Cardiac muscle cell (in vitro differentiated cells and primary cell): ENCODE results near the gene LCE6A. TPM values are rescaled to one million over a fixed set of nuclear protein-coding genes. Genes with fewer than 3 reads are reported as not detected.

Experiments
- DNase-seq, 2 donors: peaks; one replicate each; pipeline versions ENCODE4 v3.0.0 to v3.0.0-alpha.2; 2010 to 2017; ENCODE audit warnings: low read depth in 1 of 2, low spot score in 1 of 2
- H3K27ac ChIP-seq: fragments of 200-600 bp; sonication (generic); 2 replicates; pipeline ENCODE4 v1.5.1; 2016
- H3K27me3 ChIP-seq: fragments of 200-600 bp; sonication (generic); 2 replicates; pipeline ENCODE4 v1.6.0; 2016; ENCODE audit warnings: control low read depth
- H3K36me3 ChIP-seq: fragments of 200-600 bp; sonication (generic); 2 replicates; pipeline ENCODE4 v1.5.1; 2016; ENCODE audit warnings: control low read depth
- H3K4me1 ChIP-seq: fragments of 200-600 bp; sonication (generic); 2 replicates; pipeline ENCODE4 v1.8.1; 2017; ENCODE audit warnings: low read depth, mild to moderate bottlenecking, mixed run types
- H3K4me3 ChIP-seq: fragments of 200-600 bp; sonication (generic); 2 replicates; pipeline ENCODE4 v1.5.1; 2016; ENCODE audit warnings: mild to moderate bottlenecking
- H3K9me3 ChIP-seq: fragments of 200-600 bp; sonication (generic); 2 replicates; pipeline ENCODE4 v1.5.1; 2017; ENCODE audit warnings: low read depth, mild to moderate bottlenecking, control low read depth
- polyA plus RNA-seq: library from polyadenylated mRNA; unstranded; fragments of >200 nt; fragmentation: Nextera tagmentation; extraction: Ambion mirVana; gene quantifications from 2 replicates; pipeline ENCODE4 v1.2.1, GENCODE V29; 2016
- total RNA-seq: library from RNA; depleted of rRNA; stranded (reverse); fragments of >200 nt; gene quantifications from 2 replicates; pipeline ENCODE4 v1.2.3, GENCODE V29; 2016
- TF ChIP-seq, protein P1 (sequence below): IDR thresholded peaks from 2 replicates; pipeline ENCODE4 v1.5.1; 2012; ENCODE audit warnings: low read depth, mild to moderate bottlenecking, low read length

LCE6A gene
- total and polyA plus RNA-seq, 2 experiments from 2014 or later = not detected

DNA sequence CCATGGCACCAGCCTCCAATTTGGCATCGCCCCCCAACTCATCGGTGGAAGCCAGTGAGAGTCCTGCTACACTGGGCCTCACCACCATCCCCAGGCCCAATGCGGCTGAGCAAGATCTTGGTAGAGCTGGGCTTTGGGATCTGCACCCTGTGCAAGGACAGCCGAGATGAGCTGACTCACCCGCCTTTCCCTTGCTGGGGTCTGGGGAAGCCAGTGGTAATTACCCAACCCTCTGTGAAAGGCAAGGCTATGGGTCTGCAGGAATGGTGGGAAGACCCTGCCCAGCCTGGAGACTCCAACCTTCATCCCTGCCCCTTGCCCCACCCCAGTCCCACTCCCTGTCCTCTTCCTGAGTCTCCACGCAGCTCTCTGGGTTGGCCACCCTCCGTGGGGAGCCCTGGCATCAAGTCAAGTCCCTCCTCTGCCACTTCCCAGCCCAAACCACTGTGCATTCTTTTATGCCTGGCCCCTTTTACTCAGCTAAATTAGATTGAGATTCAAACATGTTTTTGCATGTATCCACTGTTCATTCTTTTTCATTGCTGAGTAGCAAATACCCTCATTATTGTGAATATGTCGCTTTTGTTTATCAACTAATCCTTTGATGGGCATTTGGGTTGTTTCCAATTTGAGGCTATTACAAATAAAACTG lies 44.2 kb downstream of the LCE6A start:
- no peaks in the 10 kb centered on the region for H3K9me3 ChIP-seq
- no peak overlapping the region for H3K27ac ChIP-seq
- no peaks in the 10 kb centered on the region for H3K4me1 ChIP-seq
- H3K27me3 ChIP-seq = no peaks in the 10 kb centered on the region
- TF ChIP-seq, protein P1, sequence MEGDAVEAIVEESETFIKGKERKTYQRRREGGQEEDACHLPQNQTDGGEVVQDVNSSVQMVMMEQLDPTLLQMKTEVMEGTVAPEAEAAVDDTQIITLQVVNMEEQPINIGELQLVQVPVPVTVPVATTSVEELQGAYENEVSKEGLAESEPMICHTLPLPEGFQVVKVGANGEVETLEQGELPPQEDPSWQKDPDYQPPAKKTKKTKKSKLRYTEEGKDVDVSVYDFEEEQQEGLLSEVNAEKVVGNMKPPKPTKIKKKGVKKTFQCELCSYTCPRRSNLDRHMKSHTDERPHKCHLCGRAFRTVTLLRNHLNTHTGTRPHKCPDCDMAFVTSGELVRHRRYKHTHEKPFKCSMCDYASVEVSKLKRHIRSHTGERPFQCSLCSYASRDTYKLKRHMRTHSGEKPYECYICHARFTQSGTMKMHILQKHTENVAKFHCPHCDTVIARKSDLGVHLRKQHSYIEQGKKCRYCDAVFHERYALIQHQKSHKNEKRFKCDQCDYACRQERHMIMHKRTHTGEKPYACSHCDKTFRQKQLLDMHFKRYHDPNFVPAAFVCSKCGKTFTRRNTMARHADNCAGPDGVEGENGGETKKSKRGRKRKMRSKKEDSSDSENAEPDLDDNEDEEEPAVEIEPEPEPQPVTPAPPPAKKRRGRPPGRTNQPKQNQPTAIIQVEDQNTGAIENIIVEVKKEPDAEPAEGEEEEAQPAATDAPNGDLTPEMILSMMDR = no peak
- DNase-seq = no peak
- no peak overlapping the region for H3K4me3 ChIP-seq
- no peaks in the 10 kb centered on the region for H3K36me3 ChIP-seq

DNA sequence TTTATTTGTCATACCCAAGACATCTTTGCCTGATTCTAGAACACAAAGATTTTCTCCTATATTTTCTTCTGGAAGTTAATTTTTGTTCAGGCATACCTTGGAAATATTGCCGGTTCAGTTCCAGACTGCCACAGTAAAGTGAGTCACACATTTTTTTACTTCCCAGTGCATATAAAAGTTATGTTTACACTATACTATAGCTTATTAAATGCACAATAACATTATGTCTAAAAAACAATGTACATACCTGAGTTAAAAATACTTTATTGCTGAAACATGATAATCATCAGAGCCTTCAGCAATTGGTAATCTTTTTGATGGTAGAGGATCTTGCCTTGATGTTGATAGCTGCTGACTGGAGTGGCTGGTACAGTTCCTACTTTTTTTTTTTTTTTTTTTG lies 45.5 kb downstream of the LCE6A start:
- TF ChIP-seq, protein P1 = no peak

More for the DNA sequence above, 45.5 kb downstream of the LCE6A start:
- Histone ChIP-seq H3K4me1 (no peaks in the 10 kb centered on the region), H3K36me3 (no peaks in the 10 kb centered on the region), H3K27ac (no peak overlapping the region), H3K9me3 (no peaks in the 10 kb centered on the region), H3K4me3 (no peak overlapping the region), H3K27me3 (no peaks in the 10 kb centered on the region)
- DNase-seq = no peak

Other genes starting within 250 kb of the LCE6A start
- gene LCE3C, start 242.6 kb upstream of the LCE6A start, total RNA-seq = not detected in 2 replicates
- not detected in 2 replicates for gene LCE3C, start 242.6 kb upstream of the LCE6A start, polyA plus RNA-seq
- gene LCE3B, start 229.0 kb upstream of the LCE6A start, total RNA-seq = not detected in 2 replicates
- not detected in 2 replicates for gene LCE3B, start 229.0 kb upstream of the LCE6A start, polyA plus RNA-seq
- not detected in 2 replicates for gene LCE3A, start 219.8 kb upstream of the LCE6A start, total RNA-seq
- gene LCE3A, start 219.8 kb upstream of the LCE6A start, polyA plus RNA-seq = not detected in 2 replicates
- gene LCE2D, start 179.5 kb upstream of the LCE6A start, total RNA-seq = not detected in 2 replicates
- gene LCE2D, start 179.5 kb upstream of the LCE6A start, polyA plus RNA-seq = not detected in 2 replicates
- gene LCE2C, start 167.6 kb upstream of the LCE6A start, total RNA-seq = not detected in 2 replicates
- not detected in 2 replicates for gene LCE2C, start 167.6 kb upstream of the LCE6A start, polyA plus RNA-seq
- not detected in 2 replicates for gene LCE2B, start 156.7 kb upstream of the LCE6A start, total RNA-seq
- gene LCE2B, start 156.7 kb upstream of the LCE6A start, polyA plus RNA-seq = not detected in 2 replicates
- gene LCE2A, start 144.5 kb upstream of the LCE6A start, total RNA-seq = not detected in 2 replicates
- not detected in 2 replicates for gene LCE2A, start 144.5 kb upstream of the LCE6A start, polyA plus RNA-seq
- gene LCE4A, start 134.7 kb upstream of the LCE6A start, total RNA-seq = not detected in 2 replicates
- not detected in 2 replicates for gene LCE4A, start 134.7 kb upstream of the LCE6A start, polyA plus RNA-seq
- gene KPRP, start 84.8 kb upstream of the LCE6A start, total RNA-seq = not detected in 2 replicates
- gene KPRP, start 84.8 kb upstream of the LCE6A start, polyA plus RNA-seq = not detected in 2 replicates
- gene LCE1F, start 67.7 kb upstream of the LCE6A start, total RNA-seq = not detected in 2 replicates
- not detected in 2 replicates for gene LCE1F, start 67.7 kb upstream of the LCE6A start, polyA plus RNA-seq
- gene LCE1E, start 56.6 kb upstream of the LCE6A start, total RNA-seq = not detected in 2 replicates
- gene LCE1E, start 56.6 kb upstream of the LCE6A start, polyA plus RNA-seq = not detected in 2 replicates
- gene LCE1D, start 46.1 kb upstream of the LCE6A start, total RNA-seq = not detected in 2 replicates
- not detected in 2 replicates for gene LCE1D, start 46.1 kb upstream of the LCE6A start, polyA plus RNA-seq
- not detected in 2 replicates for gene LCE1C, start 36.2 kb upstream of the LCE6A start, total RNA-seq
- gene LCE1C, start 36.2 kb upstream of the LCE6A start, polyA plus RNA-seq = not detected in 2 replicates
- not detected in 2 replicates for gene LCE1B, start 30.9 kb upstream of the LCE6A start, total RNA-seq
- not detected in 2 replicates for gene LCE1B, start 30.9 kb upstream of the LCE6A start, polyA plus RNA-seq
- not detected in 2 replicates for gene LCE1A, start 15.4 kb upstream of the LCE6A start, total RNA-seq
- not detected in 2 replicates for gene LCE1A, start 15.4 kb upstream of the LCE6A start, polyA plus RNA-seq
- gene LCE7A, start 17.1 kb downstream of the LCE6A start, total RNA-seq = not detected in 2 replicates
- gene LCE7A, start 17.1 kb downstream of the LCE6A start, polyA plus RNA-seq = not detected in 2 replicates
- gene SMCP, start 35.5 kb downstream of the LCE6A start, total RNA-seq = not detected in 2 replicates
- not detected in 2 replicates for gene SMCP, start 35.5 kb downstream of the LCE6A start, polyA plus RNA-seq
- not detected in 2 replicates for gene IVL, start 65.7 kb downstream of the LCE6A start, total RNA-seq
- not detected in 2 replicates for gene IVL, start 65.7 kb downstream of the LCE6A start, polyA plus RNA-seq
- not detected in 2 replicates for gene SPRR5, start 104.3 kb downstream of the LCE6A start, total RNA-seq
- gene SPRR5, start 104.3 kb downstream of the LCE6A start, polyA plus RNA-seq = not detected in 2 replicates
- gene SPRR4, start 127.8 kb downstream of the LCE6A start, total RNA-seq = not detected in 2 replicates
- not detected in 2 replicates for gene SPRR4, start 127.8 kb downstream of the LCE6A start, polyA plus RNA-seq
- not detected in 2 replicates for gene SPRR1A, start 141.2 kb downstream of the LCE6A start, total RNA-seq
- gene SPRR1A, start 141.2 kb downstream of the LCE6A start, polyA plus RNA-seq = not detected in 2 replicates
- not detected in 2 replicates for gene SPRR3, start 158.9 kb downstream of the LCE6A start, total RNA-seq
- not detected in 2 replicates for gene SPRR3, start 158.9 kb downstream of the LCE6A start, polyA plus RNA-seq
- not detected in 2 replicates for gene SPRR1B, start 188.3 kb downstream of the LCE6A start, total RNA-seq
- not detected in 2 replicates for gene SPRR1B, start 188.3 kb downstream of the LCE6A start, polyA plus RNA-seq
- gene SPRR2D, start 198.3 kb downstream of the LCE6A start, total RNA-seq = not detected in 2 replicates
- not detected in 2 replicates for gene SPRR2D, start 198.3 kb downstream of the LCE6A start, polyA plus RNA-seq
- not detected in 2 replicates for gene SPRR2A, start 214.7 kb downstream of the LCE6A start, total RNA-seq
- gene SPRR2A, start 214.7 kb downstream of the LCE6A start, polyA plus RNA-seq = not detected in 2 replicates
- not detected in 2 replicates for gene SPRR2B, start 228.8 kb downstream of the LCE6A start, total RNA-seq
- gene SPRR2B, start 228.8 kb downstream of the LCE6A start, polyA plus RNA-seq = not detected in 2 replicates